TTC549 (cell line): ENCODE results near the gene TENM4.

Source experiments
- FAIRE-seq: peaks from 2 replicates; lab custom pipeline; 2012; peaks lifted over from hg19 to GRCh38; lab: Jason Lieb, UNC

TENM4 gene

DNA sequence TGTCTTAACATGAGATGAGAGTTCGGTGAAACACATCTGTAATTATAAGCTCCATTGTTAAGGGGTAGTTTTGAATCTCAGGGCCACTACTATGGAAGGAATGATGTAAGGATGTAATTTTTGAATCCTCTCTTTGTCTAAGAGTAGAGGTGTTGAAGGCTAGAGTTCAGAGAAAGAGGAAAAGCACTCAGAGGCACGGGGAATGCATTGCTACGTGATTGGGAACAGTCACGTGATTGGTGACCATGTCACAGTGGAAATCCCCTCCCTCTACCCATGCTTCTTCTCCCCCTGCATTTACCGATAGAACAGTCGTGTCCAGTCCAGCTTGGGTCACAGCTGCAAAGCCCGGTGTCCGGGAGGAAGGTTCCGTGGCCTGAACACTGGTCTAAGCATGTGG lies 635.8 kb downstream of the TENM4 start:
- no peak for FAIRE-seq

GRCh38 chr11:78803995-78804394 lies 636.8 kb downstream of the TENM4 start:
- no peak for FAIRE-seq

DNA sequence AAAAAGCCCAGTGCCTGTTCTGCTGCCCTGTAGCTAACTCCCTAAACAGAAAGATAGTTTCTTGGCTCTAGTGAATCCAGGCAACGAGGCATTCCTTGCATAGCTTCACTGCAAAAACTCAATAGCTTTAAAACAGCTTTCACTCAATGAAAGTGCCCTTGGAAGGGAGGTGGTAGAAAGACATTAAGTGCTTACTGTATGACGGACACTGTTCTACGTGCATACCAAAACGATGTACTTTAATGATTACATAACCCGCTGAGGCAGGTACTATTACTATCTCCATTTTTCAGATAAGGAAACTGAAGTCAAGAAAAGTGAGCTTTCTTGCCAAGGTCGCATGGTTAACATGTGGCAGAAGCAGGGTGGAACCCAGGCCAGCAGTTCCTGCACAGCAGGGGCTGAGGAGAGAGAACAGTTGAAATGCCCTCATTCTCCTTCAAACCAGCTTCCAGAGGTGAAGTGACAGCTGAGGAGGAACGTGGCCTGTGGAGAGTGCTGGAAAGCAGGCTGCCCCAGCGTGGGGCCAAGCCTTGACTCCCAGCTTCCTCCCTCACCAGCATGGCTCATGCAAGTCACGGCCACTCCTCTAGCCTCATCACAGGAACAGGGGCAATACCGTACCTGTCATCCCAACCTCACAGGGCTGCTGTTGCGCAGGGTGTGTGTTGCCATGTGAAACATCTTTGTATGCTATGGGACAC lies 638.6 kb downstream of the TENM4 start:
- FAIRE-seq, result no peak

GRCh38 chr11:78801161-78801884 lies 639.5 kb downstream of the TENM4 start:
- no peak for FAIRE-seq

DNA sequence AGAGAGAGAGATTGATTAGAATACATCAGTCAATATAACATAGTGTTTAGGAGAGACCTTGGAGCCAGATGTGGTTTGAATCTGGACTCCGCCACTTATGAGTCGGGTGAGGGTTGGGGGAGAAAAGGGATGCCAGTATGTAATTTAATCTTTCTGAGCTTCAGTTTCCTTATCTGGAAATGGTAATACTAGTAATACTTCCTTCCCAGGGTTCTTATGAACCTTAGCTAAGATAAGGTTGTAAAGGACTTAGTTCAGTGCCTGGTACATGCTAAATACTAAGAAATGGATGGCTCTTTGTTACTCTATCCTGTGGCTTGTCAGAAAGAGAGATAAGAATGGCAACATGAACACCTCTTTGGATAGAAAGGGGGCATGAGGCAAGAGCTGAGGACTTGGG lies 640.1 kb downstream of the TENM4 start:
- no peak for FAIRE-seq

DNA sequence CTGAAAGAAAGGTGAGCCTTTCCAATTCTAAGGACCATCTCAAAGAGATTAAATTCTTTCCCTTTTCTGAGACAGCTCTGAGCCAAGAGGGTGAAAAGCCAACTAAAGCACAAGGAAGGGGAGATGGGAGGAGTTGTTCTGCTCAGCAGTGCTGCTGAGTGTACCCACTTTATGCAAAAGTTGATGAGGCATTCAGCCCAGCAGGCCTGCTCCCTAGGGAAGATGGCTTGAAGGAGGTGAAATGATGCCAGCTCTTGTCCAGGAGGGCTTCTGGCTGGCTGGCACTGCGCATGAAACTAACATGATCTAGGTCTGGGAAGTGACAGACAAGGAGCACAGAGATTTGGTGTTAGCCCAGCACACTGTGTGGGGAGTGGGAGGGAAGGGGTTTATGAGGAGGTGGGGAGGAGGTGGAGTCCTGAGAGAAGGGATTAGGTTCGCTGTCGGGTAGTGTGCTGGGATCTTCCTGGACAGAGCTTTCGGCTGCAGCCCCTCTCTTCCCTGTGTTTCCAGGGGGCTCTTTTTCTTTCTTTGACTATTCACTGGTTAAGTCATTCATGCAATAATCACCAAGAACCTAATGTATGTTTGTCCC lies 640.6 kb downstream of the TENM4 start:
- no peak for FAIRE-seq

- no peak for FAIRE-seq
Measured at GRCh38 chr11:78798663-78799062, 642.2 kb downstream of the TENM4 start.

DNA sequence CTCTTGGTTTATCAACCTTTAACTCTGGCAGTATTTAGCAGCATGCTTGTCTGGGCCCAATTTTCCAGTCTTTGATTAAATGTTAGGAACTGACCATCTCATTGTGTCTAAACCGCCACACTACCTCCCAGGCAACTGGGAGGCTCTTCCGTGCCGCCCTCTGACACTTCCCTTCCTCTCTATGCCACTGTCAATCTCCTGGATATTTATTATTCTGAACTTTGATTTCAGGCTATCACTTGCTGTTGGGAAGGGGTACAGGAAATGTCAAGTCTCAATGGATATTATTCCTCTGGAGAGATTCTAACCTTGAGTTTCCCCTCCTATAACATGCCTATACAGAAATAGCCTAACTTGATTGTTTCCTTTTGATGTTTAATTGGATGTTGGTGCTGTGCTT lies 643.3 kb downstream of the TENM4 start:
- FAIRE-seq, result no peak

DNA sequence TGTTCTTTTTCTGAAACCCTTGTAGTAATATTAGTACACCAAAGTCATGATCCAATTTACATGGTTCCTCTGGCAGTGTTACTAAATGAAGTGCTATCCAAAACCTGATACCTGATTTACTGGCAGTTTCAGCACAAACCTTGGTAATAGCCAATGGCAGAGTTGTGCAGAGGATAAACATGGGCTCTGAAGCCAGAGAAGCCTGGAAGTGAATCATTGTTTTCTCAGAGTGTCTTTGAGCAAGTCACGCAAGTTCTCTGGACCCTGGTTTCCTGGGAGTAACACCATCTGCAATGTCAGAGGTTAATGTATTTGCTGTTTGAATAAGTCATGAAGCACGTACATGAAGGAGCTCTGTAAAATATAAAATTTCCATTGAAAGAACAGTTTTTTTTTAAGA lies 643.9 kb downstream of the TENM4 start:
- no peak for FAIRE-seq

DNA sequence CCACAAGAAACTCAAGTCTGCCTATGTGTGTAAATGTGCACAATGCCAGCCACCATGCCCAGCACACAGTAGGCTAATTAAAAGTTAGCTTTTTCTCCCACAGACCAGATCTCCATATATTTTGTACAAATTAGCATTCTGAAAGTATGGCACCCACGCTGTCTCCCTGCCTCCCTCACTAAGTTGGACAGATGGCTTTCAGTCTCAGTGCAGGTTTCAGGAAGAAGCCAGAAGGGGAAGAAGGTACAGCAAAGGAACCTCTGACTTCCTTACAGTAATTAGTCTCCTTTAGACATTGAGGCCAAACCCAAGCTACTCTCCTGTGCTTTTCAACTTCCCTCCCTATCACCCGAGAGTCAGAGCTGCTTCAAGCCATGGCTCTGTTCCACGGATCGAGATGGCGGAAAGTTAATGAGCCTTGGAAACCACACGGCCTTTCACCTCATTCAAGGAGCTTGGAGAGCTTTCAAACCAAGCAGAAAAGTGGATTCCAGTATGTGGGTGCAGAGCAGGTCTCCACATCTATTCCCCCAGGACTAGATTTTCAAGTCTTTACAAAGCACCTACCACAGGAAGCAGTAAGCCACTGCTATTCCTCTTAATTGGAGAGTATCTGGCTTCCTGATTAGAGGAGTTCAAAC lies 645.1 kb downstream of the TENM4 start:
- FAIRE-seq, result no peak

- no peak for FAIRE-seq
Measured at GRCh38 chr11:78791964-78792363, 648.9 kb downstream of the TENM4 start.

DNA sequence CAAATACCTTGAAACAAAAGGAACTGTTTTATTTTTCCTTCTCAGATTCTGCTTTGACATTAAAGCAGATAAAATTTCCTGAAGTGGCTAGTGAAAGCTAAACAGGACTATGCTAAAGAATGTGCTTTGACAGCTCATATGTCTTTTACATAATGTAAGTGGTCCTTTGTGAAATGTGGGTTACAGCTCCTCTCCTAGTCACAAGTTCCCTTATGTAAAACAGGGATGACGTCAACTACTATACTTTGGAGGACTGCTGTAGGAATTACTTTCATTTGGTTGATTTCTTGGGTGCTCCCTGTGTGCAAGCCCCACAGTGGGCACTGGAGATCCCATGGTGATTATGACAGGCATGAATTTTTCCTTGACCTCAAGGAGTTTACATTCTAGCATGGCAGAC lies 649.6 kb downstream of the TENM4 start:
- FAIRE-seq, result no peak

- FAIRE-seq, result no peak
Measured at GRCh38 chr11:78790784-78791183, 650.0 kb downstream of the TENM4 start.

DNA sequence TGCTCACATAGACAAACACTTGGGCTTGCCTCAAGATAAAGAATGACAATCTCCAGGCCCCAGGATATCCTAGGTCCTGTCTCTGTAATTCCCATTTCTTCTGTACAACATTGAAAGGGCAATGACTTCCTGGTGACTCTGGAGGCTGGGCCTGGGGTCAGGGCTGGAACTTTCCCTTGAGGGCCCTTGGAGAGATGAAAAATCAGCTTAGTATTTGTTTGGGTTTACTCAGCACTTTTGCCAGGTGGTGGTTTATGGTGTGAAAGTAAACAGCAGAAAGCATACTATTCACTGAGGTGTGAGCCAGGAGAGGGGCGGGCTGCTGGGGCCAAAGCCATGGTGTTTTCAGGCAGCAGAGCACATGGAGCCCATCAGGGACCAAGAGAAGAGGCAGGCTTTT lies 651.5 kb downstream of the TENM4 start:
- no peak for FAIRE-seq

DNA sequence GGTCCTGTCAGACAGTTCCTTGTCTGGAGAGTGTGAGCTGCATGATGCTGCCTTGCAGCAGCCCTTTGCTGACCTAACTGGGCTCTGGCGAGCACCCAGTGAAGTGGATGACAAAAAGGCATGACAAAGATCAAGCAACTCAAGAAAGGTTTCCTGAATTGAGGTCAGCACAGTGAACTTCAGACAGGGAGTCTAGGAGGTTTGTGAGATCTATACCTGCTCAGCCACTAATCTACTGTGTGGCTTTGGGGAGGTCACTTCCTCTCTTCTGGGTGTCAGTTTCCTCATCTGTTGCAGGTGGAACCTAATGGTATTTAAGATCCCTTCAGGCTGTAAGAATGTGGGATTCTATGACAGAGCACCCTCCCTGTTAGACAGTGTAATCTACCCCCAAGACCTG lies 652.3 kb downstream of the TENM4 start:
- FAIRE-seq, result no peak

- no peak for FAIRE-seq
Measured at GRCh38 chr11:78787696-78788095, 653.1 kb downstream of the TENM4 start.

GRCh38 chr11:78786746-78787145 lies 654.1 kb downstream of the TENM4 start:
- FAIRE-seq, result no peak

DNA sequence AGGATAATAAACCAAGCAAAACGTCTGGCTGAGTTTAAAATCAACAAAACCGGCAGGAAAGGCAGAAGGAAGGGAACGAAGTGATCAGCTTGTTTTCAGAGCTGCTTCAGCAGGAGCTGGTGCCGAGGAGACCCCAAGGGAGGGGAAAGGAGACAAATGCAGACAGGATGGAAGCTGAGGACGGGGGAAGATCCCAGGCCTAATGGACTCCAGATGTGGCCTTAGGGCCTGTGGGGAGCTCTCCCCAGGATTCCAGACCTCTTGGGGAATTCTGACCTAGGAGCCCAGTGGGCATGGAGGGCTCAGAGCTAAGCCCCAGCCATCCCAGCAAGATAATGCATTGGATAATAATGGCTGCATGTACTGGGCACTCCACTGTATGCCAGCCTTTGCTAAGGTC lies 654.7 kb downstream of the TENM4 start:
- no peak for FAIRE-seq

DNA sequence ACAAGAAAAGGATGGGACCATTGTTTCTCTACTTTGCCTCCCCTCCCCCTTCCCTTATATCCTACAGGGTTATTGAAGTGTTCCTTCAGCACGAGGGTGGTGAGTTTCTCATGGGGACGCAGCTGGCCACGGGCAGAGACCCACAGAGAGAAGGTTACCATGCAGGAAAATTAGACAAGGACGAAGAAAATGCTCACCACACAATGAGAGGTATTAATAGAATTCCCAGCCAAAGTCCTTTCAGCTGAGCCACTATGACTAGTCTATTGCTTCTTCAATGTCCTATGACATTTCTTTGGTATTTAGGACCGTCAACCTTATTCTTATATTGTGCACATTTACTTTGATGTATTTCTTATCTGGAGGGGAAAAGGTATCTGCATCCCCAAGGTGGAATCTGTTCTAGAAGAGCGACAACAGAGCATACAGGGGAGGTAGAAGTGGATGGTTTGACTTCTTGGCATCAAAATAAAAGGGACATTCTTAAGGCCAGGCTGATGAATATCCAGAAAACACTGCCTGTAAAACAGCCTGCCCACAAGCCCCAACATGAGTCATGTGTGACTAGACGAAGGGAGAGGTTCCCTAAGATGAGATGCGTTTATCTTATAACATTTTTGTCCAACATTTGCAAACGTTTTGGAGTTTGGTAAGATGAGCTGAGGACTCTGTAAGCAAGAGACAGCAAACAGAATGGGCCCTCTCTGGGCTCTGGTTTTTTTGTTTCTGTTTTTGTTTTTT lies 656.3 kb downstream of the TENM4 start:
- FAIRE-seq, result no peak

DNA sequence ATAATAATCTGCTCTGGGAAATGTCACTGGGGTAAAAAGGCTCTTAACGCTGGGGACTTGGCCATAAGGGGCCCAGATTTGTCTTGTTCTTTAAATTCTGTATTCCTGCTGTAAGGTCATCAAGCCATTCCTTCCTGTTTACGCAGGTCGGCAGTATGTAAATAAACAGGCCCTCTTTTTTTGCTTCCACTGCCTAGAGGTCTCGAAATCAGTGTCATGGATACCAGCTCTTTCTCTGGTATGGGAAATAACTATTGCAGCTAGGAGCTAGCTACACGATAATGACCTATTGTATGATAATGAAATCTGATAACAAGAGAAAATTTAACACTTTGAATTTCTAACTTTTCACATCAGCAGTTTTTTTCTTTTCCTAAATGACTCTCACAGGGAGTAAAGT lies 657.0 kb downstream of the TENM4 start:
- no peak for FAIRE-seq

DNA sequence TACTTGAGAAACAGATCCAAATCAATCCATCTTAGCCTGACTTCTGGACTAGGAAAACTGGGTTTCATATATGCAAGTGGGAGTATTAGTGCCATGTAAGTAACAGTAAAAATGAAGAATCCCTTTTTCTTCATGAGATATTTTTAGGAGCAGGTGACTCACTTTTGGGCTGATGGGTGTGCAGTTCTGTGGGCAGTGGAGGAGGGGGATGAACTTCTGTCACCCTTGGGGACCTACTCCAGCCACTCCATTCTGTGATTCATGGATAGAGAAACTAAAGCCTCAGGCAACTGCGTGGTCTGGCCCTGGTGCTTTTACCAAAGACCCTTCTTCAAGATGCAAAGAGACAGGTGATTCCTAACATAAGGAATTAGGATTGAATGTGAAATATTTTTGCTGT lies 657.5 kb downstream of the TENM4 start:
- no peak for FAIRE-seq

- no peak for FAIRE-seq
Measured at GRCh38 chr11:78782725-78783124, 658.1 kb downstream of the TENM4 start.

DNA sequence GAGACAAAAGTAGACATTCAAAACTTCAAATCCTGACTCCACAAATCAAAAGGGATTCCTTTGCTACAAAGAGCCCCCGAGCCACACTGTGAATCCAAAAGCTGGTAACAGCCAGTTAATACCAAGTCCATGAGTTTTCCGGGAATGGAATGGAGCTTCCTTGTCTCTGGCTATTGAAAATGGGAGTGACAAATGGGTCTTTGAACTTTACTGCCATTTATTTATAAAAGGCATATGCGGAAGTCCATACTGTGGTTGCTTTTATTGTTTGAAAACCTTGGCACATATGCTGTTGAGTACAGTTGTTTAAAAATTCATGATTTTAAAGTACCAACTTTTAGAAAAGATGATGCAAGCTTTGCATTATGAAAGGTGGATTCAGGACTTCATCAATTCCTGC lies 659.9 kb downstream of the TENM4 start:
- no peak for FAIRE-seq
